ENCODE results near the gene PNKP. TPM values are rescaled to one million over a fixed set of nuclear protein-coding genes. Genes with fewer than 3 reads are reported as not detected.
A peak's percentile ranks its signal among the peaks of the same experiment; 100 is the strongest.

The PNKP gene
- total RNA-seq, 2 donors from 2014 or later: 40.5 to 43.4 TPM

DNA sequence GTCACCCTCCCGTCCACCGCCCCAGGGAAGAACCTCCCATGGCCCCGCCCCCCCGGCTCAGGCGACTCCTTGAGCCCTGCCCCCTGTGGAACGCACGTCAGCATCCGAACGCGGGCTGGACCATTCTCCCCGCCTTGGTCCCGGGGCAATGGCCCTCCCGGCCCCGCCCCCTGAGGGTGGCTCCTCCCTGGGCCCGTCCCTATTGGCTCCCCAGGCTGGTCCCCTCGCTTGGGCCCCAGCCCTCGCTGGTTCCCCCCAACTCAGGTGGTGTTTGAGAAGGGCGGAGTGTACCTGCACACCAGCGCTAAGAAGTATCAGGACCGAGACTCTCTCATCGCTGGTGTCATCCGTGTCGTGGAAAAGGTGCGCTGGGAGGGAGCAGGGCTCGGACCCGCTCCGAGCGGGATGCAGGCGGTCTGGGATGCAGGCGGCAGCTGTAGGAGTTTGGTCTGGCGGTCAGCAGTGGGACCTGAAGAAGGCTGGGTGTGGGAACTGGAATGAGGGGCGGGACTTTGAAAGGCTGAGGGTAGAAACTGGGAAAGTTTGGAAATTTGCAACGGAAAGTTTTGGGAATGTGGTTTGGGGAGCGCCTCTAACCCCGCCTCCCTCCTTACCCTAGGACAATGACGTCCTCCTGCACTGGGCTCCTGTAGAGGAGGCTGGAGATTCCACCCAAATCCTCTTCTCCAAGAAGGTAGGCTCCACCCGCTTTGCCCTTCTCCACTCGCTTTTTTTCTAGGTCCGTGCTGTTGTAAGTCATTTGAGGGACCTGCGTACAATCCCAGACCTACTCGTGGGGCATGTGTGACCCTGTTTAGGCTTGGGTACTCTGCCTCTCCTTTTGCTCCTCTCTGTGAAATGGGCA lies 10.7 kb upstream of the PNKP start:
- intact Hi-C loops (cut with DNase I): no loop called here
- DNase-seq (ENCODE audit: low spot score): peak; percentile 100

DNA sequence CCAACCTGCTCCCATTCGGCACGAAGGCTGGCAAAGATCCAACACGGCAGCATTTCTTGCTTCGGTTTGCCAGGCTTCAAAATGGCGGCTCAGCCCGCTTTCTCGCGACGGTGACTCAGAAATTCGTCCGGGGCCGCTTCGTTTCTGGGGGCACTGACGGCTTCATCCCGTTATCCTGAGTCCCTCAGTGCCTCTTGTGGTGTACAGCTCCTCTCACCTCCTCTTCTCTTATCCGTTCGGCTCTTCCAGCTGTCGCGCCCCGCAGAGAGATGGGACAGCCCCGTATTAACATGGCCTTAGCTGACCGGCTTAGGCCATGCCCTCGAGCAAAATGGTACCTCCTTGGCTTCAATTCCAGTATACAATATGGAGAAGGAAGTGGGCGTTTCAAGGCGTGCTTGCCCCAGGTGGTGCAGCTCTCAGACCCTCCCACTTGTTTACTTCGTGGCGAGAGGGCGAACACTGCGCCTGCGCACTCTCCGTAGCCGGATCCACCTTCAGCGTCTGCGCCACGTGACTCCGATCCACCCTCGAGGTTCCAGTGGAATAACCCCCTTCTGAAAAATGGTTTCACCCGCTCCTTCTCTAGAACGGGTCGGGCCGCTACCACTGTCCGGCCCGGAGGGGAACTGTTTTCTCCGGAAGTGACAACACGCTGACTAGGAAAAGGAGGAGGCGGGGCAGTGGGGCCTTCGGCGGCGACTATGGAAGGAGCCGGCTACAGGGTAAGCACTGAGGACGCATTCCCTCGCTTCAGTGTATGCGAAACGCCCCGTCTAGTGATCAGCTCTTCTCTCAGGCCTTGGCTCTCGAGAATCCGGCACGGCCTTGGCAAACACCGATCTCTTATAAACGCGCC lies 9.9 kb upstream of the PNKP start, which contains the start of the genes AKT1S1 and TBC1D17:
TSS of gene AKT1S1 (minus strand) at position 336 of the 859 bp plus-strand sequence. CDS start 4,060 bp downstream, outside the sequence.
TSS of gene TBC1D17 (plus strand) at position 683 of the 859 bp plus-strand sequence. CDS start at position 705, 22 bp downstream.
- peak; percentile 100 for DNase-seq (ENCODE audit: low spot score)
- intact Hi-C loops (cut with DNase I): no loop called here

DNA sequence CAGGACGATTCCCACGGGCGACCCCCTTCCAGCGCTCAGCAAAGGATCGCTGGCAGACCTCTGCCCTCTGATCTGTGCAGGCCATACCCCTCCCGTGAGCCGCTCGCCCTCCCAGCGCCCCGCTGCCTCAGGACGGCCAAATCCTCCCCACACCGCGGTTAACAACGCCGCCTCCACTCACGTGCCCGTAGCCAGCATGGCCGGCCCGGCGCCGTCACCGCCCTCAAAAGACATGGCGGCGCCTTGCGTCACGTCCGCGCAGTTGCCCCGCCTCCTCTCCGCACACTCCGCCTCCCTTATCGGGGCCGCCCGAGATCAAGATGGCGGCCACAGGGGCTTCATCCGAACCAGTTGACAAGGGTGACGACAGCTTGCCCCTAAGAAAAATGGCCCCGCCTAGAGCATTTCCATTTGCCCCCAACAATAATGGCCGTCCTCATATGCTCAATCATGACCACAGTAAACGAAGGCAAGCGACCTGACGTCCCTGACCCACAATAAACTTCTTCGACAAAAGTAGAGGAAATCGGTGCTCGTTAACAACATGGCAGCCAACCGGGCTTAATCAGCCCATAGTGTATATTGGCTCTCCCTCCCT lies 9.1 kb upstream of the PNKP start:
- intact Hi-C loops (cut with DNase I): no loop called here
- DNase-seq (ENCODE audit: low spot score): peak; percentile 99

DNA sequence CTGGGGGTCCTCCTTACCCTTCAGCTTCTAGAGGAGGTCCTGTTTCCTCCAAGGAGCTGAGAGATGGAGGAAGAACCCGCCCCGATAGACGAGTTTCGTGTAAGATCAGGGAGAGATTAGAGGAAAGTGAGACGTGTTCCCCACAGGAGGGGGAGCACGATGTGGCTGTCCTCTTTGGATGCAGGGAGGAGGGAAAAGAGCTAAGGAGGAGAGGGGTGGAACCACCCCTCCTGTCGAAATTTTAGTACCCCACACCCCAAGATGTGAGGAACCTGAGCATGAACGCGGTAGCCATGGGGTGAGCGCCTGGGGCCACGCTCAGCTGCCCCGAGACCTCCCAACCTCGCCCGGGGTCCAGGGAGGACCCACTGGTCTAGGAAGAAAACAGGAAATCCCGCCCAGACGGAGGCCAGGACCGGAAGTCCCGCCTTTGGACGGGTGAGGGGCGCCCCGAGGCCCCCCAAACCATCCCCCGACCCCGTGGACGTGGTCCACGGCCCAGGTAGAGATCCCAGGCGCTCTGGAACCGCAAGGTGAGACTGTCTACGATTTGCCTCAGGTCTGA lies 8.6 kb upstream of the PNKP start:
- DNase-seq (ENCODE audit: low spot score): peak; percentile 90
- intact Hi-C loops (cut with DNase I): no loop called here

DNA sequence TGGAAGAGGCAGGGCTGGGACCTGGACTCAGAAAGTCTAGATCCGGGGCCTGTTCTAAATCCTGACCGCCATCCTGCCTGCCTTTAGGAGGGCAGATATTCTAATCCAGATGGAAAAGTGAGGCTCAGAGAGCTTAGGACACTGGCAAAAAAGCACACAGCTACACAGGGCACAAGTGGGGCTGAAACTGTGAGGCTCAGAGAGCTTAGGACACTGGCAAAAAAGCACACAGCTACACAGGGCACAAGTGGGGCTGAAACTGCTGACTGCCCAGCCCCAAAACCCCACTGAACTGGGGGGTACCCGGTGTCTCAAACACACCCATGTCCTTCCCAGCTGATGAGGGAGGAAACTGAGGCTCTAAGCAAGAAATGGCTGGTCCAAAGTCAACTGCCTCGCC lies 7.8 kb upstream of the PNKP start:
- intact Hi-C loops (cut with DNase I): no loop called here
- DNase-seq (ENCODE audit: low spot score): no peak

DNA sequence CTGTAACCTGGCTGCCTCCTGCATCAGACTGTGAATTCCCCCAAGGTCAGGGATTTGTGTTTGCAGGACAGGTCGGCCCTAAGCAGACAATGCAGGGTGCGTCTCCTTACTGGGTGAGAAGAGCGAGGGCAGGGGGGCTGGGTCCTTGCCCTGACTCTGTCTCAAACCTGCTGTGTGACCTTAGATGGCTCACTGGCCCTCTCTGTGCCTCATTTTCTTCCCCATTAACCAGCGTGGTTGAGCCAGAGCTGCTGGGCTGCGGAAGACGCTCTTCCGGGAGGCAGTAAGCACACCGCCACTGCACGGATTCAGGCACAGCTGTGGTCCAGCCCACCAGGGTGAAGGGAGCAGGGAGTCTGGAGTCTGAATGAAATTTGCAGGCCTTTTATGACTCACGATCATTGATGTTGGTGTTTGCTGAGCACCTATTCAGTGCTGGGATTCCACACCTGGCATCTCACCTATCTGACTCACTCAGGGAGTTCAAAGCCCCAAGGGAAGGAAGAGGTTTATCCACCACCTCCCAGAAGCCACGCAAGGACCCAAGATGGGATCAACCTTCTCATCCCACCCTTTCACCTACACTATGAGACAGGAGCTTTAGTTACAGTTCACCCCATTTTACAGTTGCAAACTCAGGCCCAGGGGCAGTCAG lies 7.3 kb upstream of the PNKP start:
- DNase-seq (ENCODE audit: low spot score): no peak
- intact Hi-C loops (cut with DNase I): no loop called here

DNA sequence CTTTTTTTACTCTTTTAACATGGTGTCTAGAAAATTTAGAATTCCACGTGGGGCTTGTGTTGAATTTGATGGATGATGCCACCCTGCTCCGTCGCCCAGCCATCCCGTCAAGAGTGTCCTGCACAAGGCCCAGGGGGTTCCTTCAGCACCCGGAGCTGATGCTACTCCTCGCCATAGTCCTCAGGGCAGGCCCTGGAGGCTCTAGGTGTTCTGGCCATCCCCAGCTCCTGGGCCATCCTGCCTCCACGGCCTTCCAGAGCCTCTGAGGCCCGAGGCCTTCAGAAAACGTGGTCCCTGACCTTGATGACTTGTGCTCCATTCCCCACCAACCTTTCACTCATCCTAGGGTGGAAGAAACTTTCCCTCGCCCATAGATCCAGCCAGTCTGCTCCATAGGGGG lies 6.5 kb upstream of the PNKP start:
- DNase-seq (ENCODE audit: low spot score): no peak
- intact Hi-C loops (cut with DNase I): no loop called here

DNA sequence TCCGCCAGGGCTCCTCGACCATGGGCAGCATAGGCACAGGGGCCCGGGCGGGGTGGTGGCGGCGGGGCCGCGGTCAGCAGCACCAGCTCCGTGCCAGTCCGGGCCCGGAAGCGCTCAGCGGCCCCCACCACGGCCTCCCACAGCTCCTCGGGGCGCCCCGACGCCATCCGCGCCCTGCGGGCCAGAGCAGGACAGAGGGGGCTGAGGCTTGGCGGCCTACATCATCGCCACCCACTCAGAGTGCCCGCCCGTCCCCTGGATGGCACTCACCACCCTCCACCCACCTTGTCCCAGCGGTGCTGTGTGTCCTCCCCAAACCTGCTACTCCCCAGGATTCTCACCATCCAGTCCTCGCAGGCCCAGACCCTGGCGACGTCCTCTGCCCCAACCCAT lies 5.7 kb upstream of the PNKP start:
- no peak for DNase-seq (ENCODE audit: low spot score)
- intact Hi-C loops (cut with DNase I): no loop called here

DNA sequence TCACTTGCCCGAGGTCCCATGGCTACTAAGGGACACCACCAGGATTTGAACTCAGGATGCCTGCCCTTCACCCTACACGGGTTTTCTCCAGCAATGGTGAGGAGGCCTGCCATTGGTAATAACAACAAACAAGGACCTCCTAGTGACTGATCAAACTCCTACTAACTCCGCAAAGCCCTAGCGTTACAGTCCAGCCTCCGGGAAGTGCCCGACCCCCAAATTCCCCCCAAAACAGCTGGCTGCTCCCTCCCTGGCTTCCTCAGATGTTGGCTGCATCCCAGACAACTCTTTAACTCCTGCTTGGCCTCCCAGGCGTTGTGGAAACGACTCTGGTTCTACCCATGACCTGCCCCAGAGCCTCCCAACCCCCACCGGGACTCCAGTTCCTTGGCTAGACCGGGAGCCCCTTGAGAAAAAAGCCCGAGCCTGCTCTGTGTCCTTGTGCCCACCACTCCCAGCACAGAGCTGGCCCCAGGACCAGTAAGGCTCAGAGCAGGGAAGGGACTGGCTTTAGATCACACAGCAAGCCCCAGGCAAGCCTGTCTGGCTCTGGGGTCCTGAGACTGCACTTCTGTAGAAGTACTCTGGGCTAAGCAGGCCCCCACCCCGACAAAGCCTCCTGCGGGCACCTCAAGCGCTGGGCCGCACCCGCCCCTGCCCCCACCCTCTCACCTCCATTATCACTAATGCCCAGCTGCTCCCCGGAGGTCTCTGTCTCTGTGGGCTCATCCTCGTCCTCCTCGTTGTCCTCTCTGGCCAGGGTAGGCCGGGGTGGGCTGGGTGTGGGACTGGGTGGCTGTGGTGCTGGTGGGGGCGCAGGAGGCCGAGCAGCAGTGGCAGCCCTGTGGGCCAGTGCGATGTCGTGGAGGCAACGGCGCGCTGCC lies 5.1 kb upstream of the PNKP start:
- no peak for DNase-seq (ENCODE audit: low spot score)
- intact Hi-C loops (cut with DNase I): no loop called here

DNA sequence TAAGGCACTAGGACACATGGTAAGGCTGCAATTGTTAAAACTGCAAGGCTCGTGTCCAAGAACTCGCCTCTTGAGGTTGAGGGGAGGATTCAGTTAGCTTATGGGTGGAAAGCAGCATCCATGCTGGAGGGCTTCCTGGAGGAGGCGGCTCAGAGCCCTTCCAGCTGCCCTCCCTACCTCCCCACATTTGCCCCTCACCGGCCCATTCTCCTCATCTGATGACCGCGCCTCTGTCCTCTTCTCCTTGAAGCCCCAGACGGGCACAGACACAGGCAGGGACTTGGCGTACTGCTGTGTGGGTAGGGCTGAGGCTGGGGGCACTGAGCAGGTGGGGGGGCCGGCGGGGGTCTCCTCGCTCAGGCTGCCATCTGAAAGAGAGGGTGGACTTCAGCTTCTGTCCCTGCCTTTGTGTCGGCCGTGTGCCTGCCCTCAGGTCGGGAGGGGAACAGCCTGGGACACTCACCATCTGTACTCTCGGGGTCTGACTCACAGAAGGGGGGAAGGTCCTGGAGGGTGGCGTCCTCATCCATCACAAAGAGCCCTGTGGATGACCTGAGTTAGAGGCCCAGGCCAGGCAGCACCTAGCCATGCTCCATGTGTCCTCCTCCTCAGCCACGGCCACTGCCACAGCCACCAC lies 4.1 kb upstream of the PNKP start:
- intact Hi-C loops (cut with DNase I): no loop called here
- DNase-seq (ENCODE audit: low spot score): no peak

DNA sequence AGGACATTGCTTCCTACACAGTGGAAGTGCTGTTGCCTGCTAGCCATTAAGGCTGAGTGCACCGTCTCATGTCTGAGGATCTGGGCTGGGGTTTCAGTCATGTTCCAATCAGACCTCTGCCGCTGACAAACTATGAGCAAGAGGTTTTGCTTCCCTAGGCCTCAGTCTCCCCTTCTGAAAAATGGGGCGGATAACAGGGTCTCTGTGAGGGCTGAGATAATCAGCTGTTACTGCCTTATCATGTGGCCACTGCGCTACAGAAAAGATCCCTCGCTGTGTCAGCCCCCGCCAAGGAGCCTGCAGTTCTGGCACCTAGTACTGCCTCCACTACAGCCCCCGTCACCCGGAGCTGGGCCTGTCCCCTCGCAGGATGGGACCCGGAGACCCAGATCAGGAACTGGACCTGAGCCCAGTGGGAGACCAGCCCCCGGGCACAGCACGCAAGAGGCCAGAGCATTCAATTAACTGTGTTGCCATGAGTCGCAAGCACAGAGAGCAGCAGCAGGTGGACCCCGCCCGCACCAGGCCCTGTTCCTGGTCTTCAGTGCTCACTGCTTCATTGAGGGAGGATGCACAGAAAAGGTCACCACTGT lies 3.0 kb upstream of the PNKP start:
- DNase-seq (ENCODE audit: low spot score): no peak
- intact Hi-C loops (cut with DNase I): loop anchor here in 1 of 2 donors (1.0 kb wide), 1 partner anchor 22 kb away; no protein-coding TSS in a partner anchor

DNA sequence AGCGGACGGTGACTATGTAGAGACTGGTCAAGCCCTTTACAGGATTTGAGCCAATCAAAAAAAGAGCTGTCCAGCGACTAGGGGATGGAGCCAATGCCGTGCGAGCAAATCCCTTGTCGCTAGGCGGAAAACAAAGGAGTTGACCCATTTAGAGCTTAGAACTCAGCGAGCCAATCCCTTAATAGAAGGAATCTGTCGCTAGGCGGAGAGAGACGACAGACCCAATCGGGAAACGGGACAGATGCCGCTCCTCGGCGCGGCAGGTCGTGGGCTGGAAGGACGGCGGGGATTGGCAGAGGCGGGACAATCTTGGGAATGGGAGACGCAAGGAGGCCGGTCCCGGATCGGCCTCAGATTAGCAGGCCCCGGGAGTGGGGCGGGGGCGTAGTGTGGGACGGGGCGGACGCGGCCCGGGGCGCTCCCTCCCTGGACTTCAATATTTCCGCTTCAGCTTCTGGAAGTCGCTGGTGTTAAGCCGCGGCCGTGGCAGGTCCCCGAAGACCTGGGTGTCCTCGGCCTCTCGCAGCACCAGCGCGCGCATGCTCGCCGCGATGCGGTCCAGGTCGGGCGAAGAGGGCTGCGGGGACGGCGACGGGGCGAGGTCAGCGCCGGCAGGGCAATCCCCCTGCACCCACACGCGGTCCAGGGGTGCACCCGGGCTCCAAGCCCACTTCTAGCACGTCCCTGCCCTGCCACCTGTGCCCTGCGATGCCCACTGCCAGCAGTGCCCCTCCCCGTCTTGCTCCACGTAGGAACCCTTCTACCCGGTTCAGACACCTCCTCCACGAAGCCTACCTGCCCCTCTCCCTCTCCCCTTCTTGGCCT lies 2.3 kb upstream of the PNKP start:
- intact Hi-C loops (cut with DNase I): loop anchor here in 1 of 2 donors (1.0 kb wide), 1 partner anchor 21 kb away; no protein-coding TSS in a partner anchor
- DNase-seq (ENCODE audit: low spot score): peak; percentile 98

DNA sequence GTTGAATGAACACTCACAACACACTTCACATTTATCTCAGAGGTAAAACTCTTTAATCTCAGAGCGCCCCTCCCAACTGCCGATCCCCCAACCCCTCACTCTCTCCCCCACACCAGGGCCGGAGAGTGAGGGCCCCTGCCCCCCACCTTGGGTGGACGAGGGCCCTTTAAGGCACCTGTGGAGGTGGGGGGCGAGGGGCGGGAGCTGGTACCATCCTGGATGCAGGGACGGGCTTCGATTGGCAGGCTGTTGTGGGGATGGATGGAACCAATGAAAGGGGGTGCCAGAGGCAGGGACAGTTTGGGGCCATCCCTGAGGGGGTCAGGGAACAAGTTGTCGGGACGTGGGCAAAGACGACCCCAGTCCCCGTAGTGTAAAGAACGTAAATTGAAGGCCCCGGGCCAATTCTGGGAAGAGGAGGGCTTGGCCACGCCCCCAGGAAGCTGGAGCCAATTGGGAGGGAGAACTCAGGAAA lies 1.7 kb upstream of the PNKP start:
- intact Hi-C loops (cut with DNase I): no loop called here
- no peak for DNase-seq (ENCODE audit: low spot score)

DNA sequence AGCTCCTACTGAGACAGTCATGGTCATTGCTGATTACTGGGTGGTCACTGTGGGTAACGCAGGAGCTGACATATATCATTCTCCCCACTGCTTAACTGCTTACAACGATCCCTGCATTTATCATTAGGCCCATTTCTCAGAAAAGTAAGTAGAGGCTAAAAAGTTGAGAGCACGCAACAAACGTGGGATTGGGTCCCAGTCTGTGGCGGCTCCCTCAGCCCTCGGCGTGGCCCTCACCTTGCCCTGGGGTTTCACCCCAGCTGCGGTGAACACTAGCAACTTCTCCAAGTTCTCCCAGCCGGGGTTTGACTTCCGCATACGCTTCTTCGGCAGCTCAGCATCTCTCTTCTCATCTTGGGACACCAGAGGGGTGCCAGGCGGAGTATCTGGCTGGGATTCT lies 2.5 kb downstream of the PNKP start:
- intact Hi-C loops (cut with DNase I): no loop called here
- DNase-seq (ENCODE audit: low spot score): no peak

DNA sequence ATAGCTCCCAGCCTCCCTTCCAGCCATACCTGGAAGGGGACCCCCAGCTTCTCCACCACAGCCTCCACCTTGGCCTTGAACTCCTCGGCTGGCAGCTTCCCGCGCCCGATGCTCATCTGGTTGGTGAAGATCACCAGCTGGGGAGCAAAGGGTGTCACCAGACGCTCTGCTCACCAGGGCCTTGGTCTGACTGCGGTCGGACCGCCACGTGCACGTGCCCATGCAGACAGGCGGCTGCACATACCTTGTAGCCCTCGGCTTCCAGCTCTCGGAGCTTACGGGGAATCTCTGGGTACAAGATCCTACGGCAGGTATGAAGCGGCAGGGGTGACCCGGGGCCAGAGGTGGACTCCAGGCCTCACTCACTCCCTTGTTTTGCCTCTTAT lies 3.4 kb downstream of the PNKP start:
- peak; percentile 75 for DNase-seq (ENCODE audit: low spot score)
- intact Hi-C loops (cut with DNase I): no loop called here

DNA sequence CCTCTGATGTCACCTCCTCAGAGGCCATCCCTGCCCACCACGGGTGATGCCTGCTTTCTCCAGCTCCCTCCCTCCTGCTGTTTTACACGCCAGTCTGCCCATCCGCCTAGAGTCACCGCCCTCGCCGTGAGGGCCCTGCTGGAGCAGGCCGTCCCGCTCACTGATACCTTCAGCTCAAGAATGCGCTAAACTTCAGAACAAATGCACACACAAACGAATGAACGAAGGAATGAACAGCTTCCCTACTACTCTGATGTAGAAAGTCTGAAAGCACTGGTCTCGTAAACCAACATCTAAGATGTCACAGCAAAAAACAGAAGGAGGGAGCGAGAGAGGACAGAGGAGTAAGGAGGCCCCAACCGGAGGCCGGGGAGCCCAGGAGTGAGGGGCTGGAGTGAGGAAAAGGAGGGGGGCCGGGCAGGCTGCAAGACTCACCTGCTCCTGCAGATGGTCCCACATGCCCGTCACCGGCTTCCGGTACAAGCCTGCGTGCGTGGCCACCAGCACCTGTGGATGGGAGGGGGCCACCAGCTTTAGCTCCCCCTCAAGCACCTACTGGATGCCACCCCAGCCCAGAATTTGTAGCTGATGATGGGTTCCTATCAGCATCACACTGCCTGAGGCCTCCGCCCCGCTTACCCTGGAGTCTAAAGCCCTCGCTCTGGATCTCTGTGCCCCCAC lies 4.0 kb downstream of the PNKP start:
- peak; percentile 80 for DNase-seq (ENCODE audit: low spot score)
- intact Hi-C loops (cut with DNase I): no loop called here
